Sigmoid colon (tissue), 4 donors: Measurements from ENCODE around the gene RMND5A.

ENCODE experiments used
- CTCF ChIP-seq, 4 experiments: fragments of 450-650 bp in 3 of 4; fragments of 200-600 bp in 1 of 4; IDR thresholded peaks; one replicate each; pipeline ENCODE4 v1.5.1; 2016 to 2019; ENCODE audit warnings: antibody characterized with exemption in 4 of 4, mild to moderate bottlenecking in 3 of 4, moderate library complexity in 2 of 4
- EP300 ChIP-seq, 4 donors: sonication (generic); formaldehyde crosslinking; IDR thresholded peaks; one replicate each; pipeline ENCODE4 v1.6.1; 2017; ENCODE audit warnings: antibody characterized with exemption in 4 of 4
- POLR2A ChIP-seq, 2 donors: fragments of 450-650 bp; IDR thresholded peaks; one replicate each; pipeline ENCODE4 v1.6.1; 2016; ENCODE audit warnings: antibody characterized with exemption in 2 of 2, mild to moderate bottlenecking in 2 of 2, moderate library complexity in 2 of 2
- POLR2AphosphoS5 ChIP-seq, 4 donors: sonication (generic); formaldehyde crosslinking; IDR thresholded peaks; one replicate each; pipeline ENCODE4 v1.6.1; 2017; ENCODE audit warnings: antibody characterized with exemption in 4 of 4

- TF ChIP-seq POLR2AphosphoS5 (IDR thresholded peaks at IDR 0.05) (no peak), CTCF (IDR thresholded peaks at IDR 0.05) (no peak), POLR2A (IDR thresholded peaks at IDR 0.05) (no peak), EP300 (IDR thresholded peaks at IDR 0.05) (no peak)
These were observed 86.2 kb downstream of the RMND5A start for GRCh38 chr2:86806059-86806857.
